GM18499 (cell line): ENCODE results near the gene DCXR.

Experiments
- ATAC-seq: cut with Tn5 transposase; IDR thresholded peaks from one replicate; pipeline ENCODE4 v1.9.1; 2021; ENCODE audit warnings: moderate number of reproducible peaks; ENCODE audit not compliant: insufficient read depth, unreplicated experiment

DCXR gene

GRCh38 chr17:82037092-82037888 lies at the start of gene DCXR:
Gene DCXR, minus strand, starts transcription at chr17:82037697. Its CDS starts 15 bp downstream, at chr17:82037682.
- ATAC-seq, result peak; percentile 51

- ATAC-seq, result no peak
These were observed 48.7 kb upstream of the DCXR start for GRCh38 chr17:82085931-82086764.

- no peak for ATAC-seq
These were observed 47.7 kb upstream of the DCXR start for GRCh38 chr17:82085031-82085861.

GRCh38 chr17:82084373-82085030 lies 47.0 kb upstream of the DCXR start:
- no peak for ATAC-seq

- no peak for ATAC-seq
These were observed 46.2 kb upstream of the DCXR start for GRCh38 chr17:82083533-82084359.

- ATAC-seq, result no peak
These were observed 45.5 kb upstream of the DCXR start for GRCh38 chr17:82083009-82083408.

- ATAC-seq, result no peak
These were observed 45.0 kb upstream of the DCXR start for GRCh38 chr17:82082456-82082855.

GRCh38 chr17:82081966-82082365 lies 44.5 kb upstream of the DCXR start:
- ATAC-seq, result no peak

- ATAC-seq, result no peak
These were observed 44.0 kb upstream of the DCXR start for GRCh38 chr17:82081546-82081945.

- no peak for ATAC-seq
These were observed 43.4 kb upstream of the DCXR start for GRCh38 chr17:82080789-82081464.

GRCh38 chr17:82080048-82080788 lies 42.7 kb upstream of the DCXR start:
- ATAC-seq, result no peak

GRCh38 chr17:82079001-82079677 lies 41.6 kb upstream of the DCXR start:
- ATAC-seq, result no peak

- no peak for ATAC-seq
These were observed 40.9 kb upstream of the DCXR start for GRCh38 chr17:82078433-82078832.

GRCh38 chr17:82077617-82078358 lies 40.3 kb upstream of the DCXR start:
- ATAC-seq, result no peak

- ATAC-seq, result no peak
These were observed 39.5 kb upstream of the DCXR start for GRCh38 chr17:82076785-82077591.
